Subcutaneous adipose tissue (tissue), 4 donors: ENCODE data around the gene HEATR5A. TPM values are rescaled to one million over a fixed set of nuclear protein-coding genes. Genes with fewer than 3 reads are reported as not detected.

ENCODE experiments used
- CTCF ChIP-seq: fragments of 450-650 bp; IDR thresholded peaks from one replicate; pipeline ENCODE4 v1.5.1; 2016; ENCODE audit warnings: low read depth, mild to moderate bottlenecking, control low read depth, antibody characterized with exemption, moderate library complexity
- total RNA-seq, 4 donors: library from RNA; depleted of rRNA; stranded (reverse); fragments of >200 nt; gene quantifications; one replicate each; pipeline ENCODE4 v1.1.0, GENCODE V29; 2016

The HEATR5A gene
- total RNA-seq, 4 donors from 2014 or later: 27.3 to 40.6 (median 36.3) TPM

DNA sequence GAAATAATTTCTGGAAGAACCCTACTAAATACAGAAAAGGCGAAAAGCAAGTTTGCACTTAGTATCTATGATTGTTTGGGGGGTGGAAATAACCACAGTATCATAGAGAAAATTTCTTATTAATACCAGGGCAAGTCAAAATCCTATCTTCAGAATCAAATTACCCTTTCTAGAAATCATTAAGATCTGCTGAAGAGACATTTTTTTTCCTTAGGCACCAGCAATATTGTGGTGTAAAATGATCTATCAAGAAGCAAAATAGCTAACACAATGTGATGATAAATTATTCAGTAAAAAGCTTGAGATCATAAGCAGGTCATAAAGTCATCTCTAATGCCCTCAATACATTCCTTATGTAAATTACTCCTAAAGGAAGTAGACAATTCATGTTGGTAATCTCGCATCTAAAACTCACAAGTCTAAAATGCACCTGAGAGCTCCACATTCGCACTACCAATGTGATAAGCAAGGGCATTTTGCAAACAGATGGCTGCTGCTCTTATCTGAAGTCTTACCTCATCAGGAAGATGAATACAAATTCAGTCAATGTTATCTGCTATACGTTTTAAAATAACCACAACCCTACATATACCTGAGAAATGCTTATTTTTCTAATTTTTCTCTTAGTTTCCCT lies 14.6 kb downstream of the HEATR5A start:
- TF ChIP-seq CTCF: no peak

- TF ChIP-seq CTCF: no peak
These were observed 15.2 kb downstream of the HEATR5A start for GRCh38 chr14:31405106-31405505.

DNA sequence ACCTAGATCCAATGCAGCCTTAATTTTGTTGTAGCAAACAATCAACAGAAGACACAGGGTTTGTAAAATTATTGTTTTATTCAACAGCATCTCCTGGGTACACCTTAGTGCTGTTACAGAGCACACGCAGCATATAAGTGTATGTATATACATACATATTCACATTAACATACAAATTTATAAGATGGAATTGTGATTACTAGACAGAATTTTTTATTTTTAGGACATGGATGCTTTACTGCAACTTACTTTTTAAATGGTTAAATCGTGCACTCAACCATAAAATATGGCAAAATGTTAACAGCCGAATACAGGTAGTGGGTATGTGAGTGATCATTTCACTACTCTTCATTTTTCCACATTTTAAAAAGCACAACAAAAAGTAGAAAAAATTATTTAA lies 16.6 kb downstream of the HEATR5A start:
- no peak for TF ChIP-seq CTCF

DNA sequence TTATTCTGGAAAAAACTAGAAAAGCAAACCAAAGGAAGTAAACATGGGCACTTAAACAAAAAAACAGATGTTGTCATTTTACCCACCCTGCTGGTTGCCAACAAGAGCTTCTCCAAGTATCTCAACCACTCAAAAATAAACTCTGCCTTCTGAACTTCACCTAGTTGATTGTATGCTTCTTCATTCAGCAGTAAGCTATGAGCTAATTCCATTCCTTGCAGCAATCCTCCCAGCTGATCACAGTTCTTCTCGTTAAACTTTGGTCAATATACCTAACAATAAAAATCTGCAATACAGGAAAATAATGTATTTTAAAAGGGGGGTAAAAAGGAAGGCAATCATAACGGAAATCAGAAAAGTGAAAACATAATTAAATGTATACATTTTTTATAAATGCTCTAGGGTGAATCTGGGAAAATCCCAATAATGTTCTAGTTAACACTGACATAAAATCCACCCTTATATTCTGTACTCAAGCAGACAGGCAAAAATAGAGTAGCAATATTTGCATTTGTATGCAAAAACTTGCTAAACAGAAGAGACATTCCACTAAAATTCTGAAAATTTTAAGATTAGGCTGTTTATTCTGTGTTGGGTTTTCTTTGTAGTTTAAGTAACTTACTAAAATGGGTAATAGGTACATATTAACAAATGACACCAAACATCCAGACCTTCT lies 17.4 kb downstream of the HEATR5A start:
- no peak for TF ChIP-seq CTCF

GRCh38 chr14:31401369-31401932 lies 18.9 kb downstream of the HEATR5A start:
- TF ChIP-seq CTCF: no peak

DNA sequence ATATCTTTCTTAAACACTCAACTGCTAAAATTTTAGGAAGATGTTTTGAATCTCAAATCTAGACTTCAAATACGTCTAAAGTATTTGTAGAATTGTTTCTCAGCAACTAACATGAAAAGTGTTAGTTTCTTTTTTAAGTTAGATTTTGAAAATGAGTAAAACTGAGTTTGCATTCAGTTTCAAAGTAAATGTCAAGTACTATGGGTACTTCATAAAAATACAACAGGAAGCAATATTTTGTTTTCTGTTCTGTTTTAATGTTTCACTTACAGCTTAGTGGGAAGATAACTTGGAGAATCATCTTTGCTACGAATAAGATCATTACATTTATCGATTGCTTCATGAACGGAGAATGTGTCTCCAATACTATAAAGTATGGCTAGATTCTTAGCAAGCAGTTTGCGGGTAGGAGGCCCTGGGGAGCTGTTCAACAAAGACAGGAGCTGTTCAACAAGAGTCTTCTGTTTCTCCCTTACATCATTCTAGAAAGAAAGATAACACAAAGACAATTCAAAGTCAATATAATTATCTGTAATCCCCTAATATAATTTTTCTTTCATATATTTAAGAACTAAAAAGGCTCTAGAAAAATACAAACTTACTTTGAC lies 20.2 kb downstream of the HEATR5A start:
- no peak for TF ChIP-seq CTCF

- TF ChIP-seq CTCF: no peak
These were observed 24.7 kb downstream of the HEATR5A start for GRCh38 chr14:31395572-31396205.
